SU-DHL-6 (cell line): ENCODE results near the gene TCEAL9.

Experiments
- CTCF ChIP-seq: fragments of 200-600 bp; sonication (generic); IDR thresholded peaks from one replicate; pipeline ENCODE4 v1.5.1; 2017; ENCODE audit warnings: antibody characterized with exemption, mild to moderate bottlenecking, low read length, moderate library complexity; ENCODE audit not compliant: insufficient read depth, poor library complexity, severe bottlenecking
- EZH2phosphoT487 ChIP-seq: fragments of 200-600 bp; sonication (generic), shearing (Covaris generic); conservative IDR thresholded peaks from 2 replicates; pipeline ENCODE4 v1.6.1; 2018; ENCODE audit warnings: mild to moderate bottlenecking, antibody characterized with exemption, low read length, moderate library complexity, mixed read lengths

GRCh38 chrX:103309860-103310554, 46.3 kb upstream of the TCEAL9 start:
- no peak for TF ChIP-seq CTCF
- TF ChIP-seq EZH2phosphoT487, result no peak
